H9 (cell line): ENCODE results near the gene CFAP46. TPM values are rescaled to one million over a fixed set of nuclear protein-coding genes. Genes with fewer than 3 reads are reported as not detected.
A peak's percentile ranks its signal among the peaks of the same experiment; 100 is the strongest.

Experiments
- DNase-seq: peaks from one replicate; pipeline ENCODE4 v3.0.0-alpha.2; 2017
- H2AFZ ChIP-seq: one replicate; pipeline ENCODE4 v1.6.1; 2013; ENCODE audit warnings: mild to moderate bottlenecking, low read length, control low read depth, moderate library complexity
- H2AK5ac ChIP-seq: 2 replicates; pipeline ENCODE4 v1.6.1; 2013; ENCODE audit warnings: low read length, control low read depth, mixed read lengths; ENCODE audit not compliant: insufficient read length
- H2BK120ac ChIP-seq: one replicate; pipeline ENCODE4 v1.6.1; 2013; ENCODE audit warnings: low read depth, mild to moderate bottlenecking, low read length, control low read depth, inconsistent platforms; ENCODE audit not compliant: poor library complexity, severe bottlenecking
- H2BK12ac ChIP-seq: 2 replicates; pipeline ENCODE4 v1.6.1; 2013; ENCODE audit warnings: low read length, control low read depth, mixed read lengths, low read depth; ENCODE audit not compliant: insufficient read length
- H2BK15ac ChIP-seq: 2 replicates; pipeline ENCODE4 v1.6.1; 2013; ENCODE audit warnings: low read depth, low read length, control low read depth
- H2BK20ac ChIP-seq: one replicate; pipeline ENCODE4 v1.6.1; 2013; ENCODE audit warnings: low read depth, mild to moderate bottlenecking, low read length, control low read depth, inconsistent platforms; ENCODE audit not compliant: poor library complexity, severe bottlenecking
- H2BK5ac ChIP-seq: 2 replicates; pipeline ENCODE4 v1.6.1; 2013; ENCODE audit warnings: low read length, control low read depth, mixed read lengths; ENCODE audit not compliant: insufficient read length
- H3K14ac ChIP-seq: 2 replicates; pipeline ENCODE4 v1.6.1; 2013; ENCODE audit warnings: low read length, control low read depth; ENCODE audit not compliant: insufficient read depth
- H3K18ac ChIP-seq: 2 replicates; pipeline ENCODE4 v1.6.1; 2013; ENCODE audit warnings: low read depth, mild to moderate bottlenecking, mixed read lengths, low read length, control low read depth; ENCODE audit not compliant: insufficient read length
- H3K23ac ChIP-seq: 2 replicates; pipeline ENCODE4 v1.6.1; 2013; ENCODE audit warnings: low read length, control low read depth, mixed read lengths, low read depth; ENCODE audit not compliant: insufficient read length
- H3K23me2 ChIP-seq: 2 replicates; pipeline ENCODE4 v1.6.1; 2013; ENCODE audit warnings: low read depth, mild to moderate bottlenecking, mixed read lengths, low read length, control low read depth; ENCODE audit not compliant: insufficient read length, poor library complexity, severe bottlenecking
- H3K27ac ChIP-seq: 2 replicates; pipeline ENCODE4 v1.5.1; 2013; ENCODE audit warnings: low read length, control low read depth, mixed read lengths, low read depth; ENCODE audit not compliant: insufficient read length
- H3K27me3 ChIP-seq: 2 replicates; pipeline ENCODE4 v1.6.1; 2013; ENCODE audit warnings: low read length, control low read depth, inconsistent platforms; ENCODE audit not compliant: insufficient read depth
- H3K4ac ChIP-seq: 2 replicates; pipeline ENCODE4 v1.6.1; 2013; ENCODE audit warnings: low read depth, mild to moderate bottlenecking, control low read depth, inconsistent platforms, low read length, moderate library complexity
- H3K4me1 ChIP-seq: 2 replicates; pipeline ENCODE4 v1.6.1; 2013; ENCODE audit warnings: low read length, control low read depth, inconsistent platforms; ENCODE audit not compliant: insufficient read depth
- H3K4me2 ChIP-seq: 2 replicates; pipeline ENCODE4 v1.6.1; 2013; ENCODE audit warnings: low read length, control low read depth, mixed read lengths; ENCODE audit not compliant: insufficient read length, insufficient read depth
- H3K56ac ChIP-seq: 2 replicates; pipeline ENCODE4 v1.6.1; 2013; ENCODE audit warnings: low read depth, mild to moderate bottlenecking, mixed read lengths, low read length, control low read depth; ENCODE audit not compliant: insufficient read length
- H3K79me1 ChIP-seq: 2 replicates; pipeline ENCODE4 v1.6.1; 2013; ENCODE audit warnings: low read depth, mild to moderate bottlenecking, moderate library complexity, low read length, control low read depth, inconsistent platforms; ENCODE audit not compliant: insufficient read depth, poor library complexity, severe bottlenecking
- H3K79me2 ChIP-seq: 2 replicates; pipeline ENCODE4 v1.6.1; 2013; ENCODE audit warnings: low read length, control low read depth, inconsistent platforms; ENCODE audit not compliant: insufficient read depth
- H3K9ac ChIP-seq: 2 replicates; pipeline ENCODE4 v1.6.1; 2013; ENCODE audit warnings: low read length, control low read depth, mixed read lengths; ENCODE audit not compliant: insufficient read length; ENCODE audit errors: extremely low read depth
- H3K9me3 ChIP-seq: one replicate; pipeline ENCODE4 v1.6.1; 2013; ENCODE audit warnings: low read depth, low read length, inconsistent platforms; ENCODE audit not compliant: control insufficient read depth
- H3T11ph ChIP-seq: one replicate; pipeline ENCODE4 v1.6.1; 2013; ENCODE audit warnings: mild to moderate bottlenecking, low read length, control low read depth, inconsistent platforms
- H4K20me1 ChIP-seq: one replicate; pipeline ENCODE4 v1.6.1; 2013; ENCODE audit not compliant: control insufficient read depth, insufficient read length, insufficient read depth
- H4K5ac ChIP-seq: 2 replicates; pipeline ENCODE4 v1.6.1; 2013; ENCODE audit warnings: low read depth, mild to moderate bottlenecking, mixed read lengths, low read length, control low read depth; ENCODE audit not compliant: insufficient read length
- H4K8ac ChIP-seq: replicated peaks from 2 replicates; pipeline ENCODE4 v1.6.1; 2013; ENCODE audit warnings: low read length, control low read depth, mixed read lengths, low read depth; ENCODE audit not compliant: insufficient read length
- H4K91ac ChIP-seq: 2 replicates; pipeline ENCODE4 v1.6.1; 2013; ENCODE audit warnings: low read depth, mild to moderate bottlenecking, moderate library complexity, mixed read lengths, low read length, control low read depth; ENCODE audit not compliant: insufficient read length
- H3K27ac Mint-ChIP-seq, 3 experiments: 2 replicates in 2 of 3; 3 replicates in 1 of 3; pipeline ENCODE4 v1.8.0; 2020 to 2021; ENCODE audit warnings: mixed read lengths in 3 of 3, mild to moderate bottlenecking in 1 of 3, moderate library complexity in 1 of 3
- H3K27me3 Mint-ChIP-seq: 2 replicates; pipeline ENCODE4 v1.8.0; 2021; ENCODE audit warnings: low read depth, mild to moderate bottlenecking, moderate library complexity, mixed read lengths
- H3K36me3 Mint-ChIP-seq, 3 experiments: 2 replicates in 2 of 3; 3 replicates in 1 of 3; pipeline ENCODE4 v1.8.0; 2020 to 2021; ENCODE audit warnings: low read depth in 3 of 3, mixed read lengths in 3 of 3; ENCODE audit not compliant: insufficient read depth in 1 of 3
- H3K4me1 Mint-ChIP-seq, 2 experiments: 2 replicates each; pipeline ENCODE4 v1.8.0; 2020; ENCODE audit warnings: mixed read lengths in 2 of 2
- H3K4me3 Mint-ChIP-seq, 2 experiments: 2 replicates in 1 of 2; 3 replicates in 1 of 2; pipeline ENCODE4 v1.8.0; 2020 to 2021; ENCODE audit warnings: mild to moderate bottlenecking in 2 of 2, mixed read lengths in 2 of 2, moderate library complexity in 1 of 2
- H3K9me3 Mint-ChIP-seq, 2 experiments: 2 replicates in 1 of 2; 3 replicates in 1 of 2; pipeline ENCODE4 v1.8.0; 2020; ENCODE audit warnings: mild to moderate bottlenecking in 2 of 2, mixed read lengths in 2 of 2, moderate library complexity in 1 of 2
- WGBS: extraction: QIAGEN DNeasy Blood & Tissue Kit; methylation state at CpG from one replicate; pipeline ENCODE4 v1.1.7; 2013; ENCODE audit warnings: missing lambda C conversion rate, low lambda C conversion rate, mixed read lengths; ENCODE audit not compliant: insufficient read length; ENCODE audit errors: extremely low coverage; 5-methylcytosine and 5-hydroxymethylcytosine counted together
- total RNA-seq: library from RNA; stranded (reverse); gene quantifications from 2 replicates; pipeline ENCODE4 v1.2.1, GENCODE V29; 2021
- TF ChIP-seq, protein P1 (sequence below): fragments of 200-600 bp; sonication (generic); conservative IDR thresholded peaks from 3 replicates; pipeline ENCODE4 v1.8.0; 2021; ENCODE audit warnings: antibody characterized with exemption, mild to moderate bottlenecking

Gene CFAP46
- total RNA-seq, 1 experiment from 2014 or later, result 3.1 TPM

DNA sequence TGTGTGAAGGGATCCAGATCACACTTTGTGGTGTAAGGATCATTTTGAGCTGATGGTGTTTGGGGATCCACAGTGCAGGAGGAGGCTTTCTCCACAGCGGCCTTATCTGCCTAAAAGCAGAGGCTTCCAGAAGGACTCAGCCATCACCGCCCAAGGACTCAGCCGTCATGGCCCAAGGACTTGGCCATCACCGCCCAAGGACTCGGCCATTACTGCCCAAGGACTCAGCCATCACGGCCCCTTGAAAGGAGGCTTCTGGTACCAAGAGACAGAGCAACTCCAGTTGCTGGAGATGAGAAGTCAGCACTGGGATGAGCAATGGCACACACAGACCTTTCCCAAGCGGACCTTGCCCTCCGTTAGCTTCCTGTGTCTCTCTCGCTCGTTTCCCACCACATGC is 6.0 kb upstream of the CFAP46 start:
- Histone ChIP-seq H2AK5ac (no peak overlapping the region), H3T11ph (no peak overlapping the region), H2BK12ac (no peak overlapping the region), H2BK15ac (no peak overlapping the region), H2BK120ac (no peak overlapping the region), H3K56ac (no peak overlapping the region), H3K79me1 (no peaks in the 10 kb centered on the region), H3K23ac (no peak overlapping the region), H3K4me2 (no peak overlapping the region), H3K27me3 (no peaks in the 10 kb centered on the region), H4K20me1 (no peaks in the 10 kb centered on the region), H4K8ac (no peak overlapping the region), H3K4ac (no peak overlapping the region), H2BK5ac (no peak overlapping the region), H3K4me1 (peaks cover 2% of the 10 kb centered on the region; the same call in 1 of the 2 replicates), H2BK20ac (no peak overlapping the region), H3K14ac (no peak overlapping the region), H3K9ac (no peak overlapping the region), H4K91ac (no peak overlapping the region), H2AFZ (no peak overlapping the region), H3K18ac (no peak overlapping the region), H3K23me2 (no peaks in the 10 kb centered on the region), H3K9me3 (no peaks in the 10 kb centered on the region), H3K79me2 (no peaks in the 10 kb centered on the region), H4K5ac (no peak overlapping the region), H3K27ac (no peak overlapping the region)
- TF ChIP-seq, protein P1, sequence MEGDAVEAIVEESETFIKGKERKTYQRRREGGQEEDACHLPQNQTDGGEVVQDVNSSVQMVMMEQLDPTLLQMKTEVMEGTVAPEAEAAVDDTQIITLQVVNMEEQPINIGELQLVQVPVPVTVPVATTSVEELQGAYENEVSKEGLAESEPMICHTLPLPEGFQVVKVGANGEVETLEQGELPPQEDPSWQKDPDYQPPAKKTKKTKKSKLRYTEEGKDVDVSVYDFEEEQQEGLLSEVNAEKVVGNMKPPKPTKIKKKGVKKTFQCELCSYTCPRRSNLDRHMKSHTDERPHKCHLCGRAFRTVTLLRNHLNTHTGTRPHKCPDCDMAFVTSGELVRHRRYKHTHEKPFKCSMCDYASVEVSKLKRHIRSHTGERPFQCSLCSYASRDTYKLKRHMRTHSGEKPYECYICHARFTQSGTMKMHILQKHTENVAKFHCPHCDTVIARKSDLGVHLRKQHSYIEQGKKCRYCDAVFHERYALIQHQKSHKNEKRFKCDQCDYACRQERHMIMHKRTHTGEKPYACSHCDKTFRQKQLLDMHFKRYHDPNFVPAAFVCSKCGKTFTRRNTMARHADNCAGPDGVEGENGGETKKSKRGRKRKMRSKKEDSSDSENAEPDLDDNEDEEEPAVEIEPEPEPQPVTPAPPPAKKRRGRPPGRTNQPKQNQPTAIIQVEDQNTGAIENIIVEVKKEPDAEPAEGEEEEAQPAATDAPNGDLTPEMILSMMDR, result no peak
- peaks cover 10 to 11% of the 10 kb centered on the region in 2 experiments for H3K4me1 Mint-ChIP-seq
- no peak overlapping the region for H3K4me3 Mint-ChIP-seq
- H3K36me3 Mint-ChIP-seq, result no peaks in the 10 kb centered on the region
- peaks cover 0 to 3% of the 10 kb centered on the region in 2 experiments; a peak in 1 of 5 replicates for H3K9me3 Mint-ChIP-seq
- peaks cover 9% of the 10 kb centered on the region for H3K27me3 Mint-ChIP-seq
- peak; percentile 20 for DNase-seq
- no CpG with 5 or more reads among the region's 10 CpGs for WGBS
- no peak overlapping the region for H3K27ac Mint-ChIP-seq
